K562 (cell line): ENCODE results near the gene CBX2. TPM values are rescaled to one million over a fixed set of nuclear protein-coding genes. Genes with fewer than 3 reads are reported as not detected.
A peak's percentile ranks its signal among the peaks of the same experiment; 100 is the strongest.

Source experiments
- ATF3 ChIP-seq, 2 experiments: fragments of 450-650 bp in 1 of 2; sonication (generic) in 1 of 2; formaldehyde crosslinking in 1 of 2; IDR thresholded peaks in 1 of 2; conservative IDR thresholded peaks in 1 of 2; 2 replicates each; pipeline versions ENCODE4 v1.6.1 to v1.8.1; 2016 to 2023; ENCODE audit warnings: mild to moderate bottlenecking in 2 of 2, moderate library complexity in 2 of 2, inconsistent platforms in 1 of 2, missing genetic modification reagents in 1 of 2
- CBX1 ChIP-seq: sonication (generic); IDR thresholded peaks from 2 replicates; pipeline ENCODE4 v1.6.1; 2016; ENCODE audit warnings: antibody characterized with exemption, low read depth, mild to moderate bottlenecking
- CEBPG ChIP-seq, 3 experiments: fragments of 200-800 bp in 1 of 3; sonication (Bioruptor generic) in 1 of 3; sonication (generic) in 1 of 3; formaldehyde crosslinking in 1 of 3; IDR thresholded peaks in 2 of 3; conservative IDR thresholded peaks in 1 of 3; 2 replicates each; pipeline versions ENCODE4 v1.6.1 to v1.8.0; 2016 to 2022; ENCODE audit warnings: missing compliant biosample characterization in 2 of 3, missing genetic modification characterization in 2 of 3, mild to moderate bottlenecking in 1 of 3, missing genetic modification reagents in 1 of 3
- CXXC5 ChIP-seq: fragments of 250-450 bp; sonication (Bioruptor Pico); IDR thresholded peaks from 2 replicates; pipeline ENCODE4 v1.8.0; 2022; ENCODE audit warnings: inconsistent platforms, mild to moderate bottlenecking, moderate library complexity
- FOXK2 ChIP-seq, 2 experiments: fragments of 450-650 bp; IDR thresholded peaks in 1 of 2; conservative IDR thresholded peaks in 1 of 2; 2 replicates each; pipeline ENCODE4 v1.6.1; 2016; ENCODE audit warnings: low read depth in 2 of 2, mild to moderate bottlenecking in 1 of 2
- GTF2E2 ChIP-seq: fragments of 200-800 bp; sonication (Bioruptor generic); IDR thresholded peaks from 2 replicates; pipeline ENCODE4 v1.6.1; 2016; ENCODE audit warnings: missing genetic modification characterization, missing compliant biosample characterization
- HOMEZ ChIP-seq: fragments of 250-450 bp; sonication (Bioruptor Pico); IDR thresholded peaks from 2 replicates; pipeline ENCODE4 v1.4.0; 2020; ENCODE audit warnings: mild to moderate bottlenecking, moderate library complexity
- KDM1A ChIP-seq, 2 experiments: fragments of 450-650 bp; IDR thresholded peaks; 2 replicates each; pipeline ENCODE4 v1.6.1; 2016; ENCODE audit warnings: mild to moderate bottlenecking in 2 of 2
- MLLT1 ChIP-seq, 2 experiments: fragments of 450-650 bp; IDR thresholded peaks; 2 replicates each; pipeline ENCODE4 v1.6.1; 2016
- MTA3 ChIP-seq: fragments of 450-650 bp; formaldehyde crosslinking; IDR thresholded peaks from 2 replicates; pipeline ENCODE4 v1.6.1; 2017; ENCODE audit warnings: mild to moderate bottlenecking, borderline replicate concordance
- NCOA2 ChIP-seq, 2 experiments: fragments of 450-650 bp; IDR thresholded peaks; 2 replicates each; pipeline ENCODE4 v1.6.1; 2018; ENCODE audit warnings: mild to moderate bottlenecking in 2 of 2, moderate library complexity in 1 of 2; ENCODE audit not compliant: partially characterized antibody in 2 of 2
- PCBP1 ChIP-seq: fragments of 200-400 bp; formaldehyde crosslinking; IDR thresholded peaks from 2 replicates; pipeline ENCODE4 v1.6.1; 2018; ENCODE audit warnings: mild to moderate bottlenecking, low read depth, low read length; ENCODE audit not compliant: poor library complexity, severe bottlenecking
- PHF20 ChIP-seq: fragments of 450-650 bp; IDR thresholded peaks from 2 replicates; pipeline ENCODE4 v1.6.1; 2018; ENCODE audit not compliant: partially characterized antibody
- RBFOX2 ChIP-seq: fragments of 200-400 bp; formaldehyde crosslinking; IDR thresholded peaks from 2 replicates; pipeline ENCODE4 v1.6.1; 2017; ENCODE audit warnings: low read depth, mild to moderate bottlenecking, low read length, moderate library complexity
- RFX1 ChIP-seq: fragments of 450-650 bp; IDR thresholded peaks from 2 replicates; pipeline ENCODE4 v1.6.1; 2016; ENCODE audit warnings: mild to moderate bottlenecking, moderate library complexity
- SETDB1 ChIP-seq: IDR thresholded peaks from one replicate; pipeline ENCODE4 v1.6.1; 2012; ENCODE audit warnings: low read length, control low read depth, inconsistent platforms
- SMARCC2 ChIP-seq: fragments of 450-650 bp; IDR thresholded peaks from 2 replicates; pipeline ENCODE4 v1.6.1; 2017; ENCODE audit warnings: antibody characterized with exemption, moderate library complexity, mild to moderate bottlenecking, low read depth
- SNIP1 ChIP-seq: fragments of 450-650 bp; IDR thresholded peaks from 2 replicates; pipeline ENCODE4 v1.7.1; 2017; ENCODE audit warnings: low read depth, mild to moderate bottlenecking
- THRAP3 ChIP-seq: fragments of 450-650 bp; IDR thresholded peaks from 2 replicates; pipeline ENCODE4 v1.6.1; 2016; ENCODE audit warnings: mild to moderate bottlenecking, inconsistent platforms, borderline replicate concordance
- ZBTB8A ChIP-seq: fragments of 450-650 bp; IDR thresholded peaks from 2 replicates; pipeline ENCODE4 v1.6.1; 2018; ENCODE audit warnings: mild to moderate bottlenecking, moderate library complexity; ENCODE audit not compliant: partially characterized antibody
- ZNF436 ChIP-seq: fragments of 250-450, 450-650 bp; sonication (Bioruptor Pico); formaldehyde crosslinking; IDR thresholded peaks from 2 replicates; pipeline ENCODE4 v1.7.0; 2020; ENCODE audit warnings: mild to moderate bottlenecking
- ZNF766 ChIP-seq: fragments of 200-800 bp; sonication (Bioruptor generic); conservative IDR thresholded peaks from 2 replicates; pipeline ENCODE4 v1.6.1; 2016; ENCODE audit warnings: missing genetic modification characterization, missing compliant biosample characterization
- polyA plus RNA-seq, 8 experiments: library from polyadenylated mRNA; depleted of rRNA in 4 of 8; stranded (reverse) in 5 of 8; unstranded in 3 of 8; fragments of >200 nt; fragmentation: Nextera tagmentation in 2 of 8; fragmentation: Illumina TruSeq in 1 of 8; extraction: Ambion mirVana in 2 of 8; extraction: Trizol in 1 of 8; gene quantifications; 2 replicates each; pipeline versions ENCODE4 v1.2.1 to v1.2.3, GENCODE V29; 2011 to 2014; ENCODE audit warnings: inconsistent platforms in 1 of 8, missing spikeins in 1 of 8
- total RNA-seq, 7 experiments: library from RNA; depleted of rRNA in 6 of 7; stranded (reverse); fragments of >200 nt in 6 of 7; fragmentation: Illumina TruSeq in 2 of 7; extraction: Trizol in 2 of 7; gene quantifications; 2 replicates each; pipeline versions ENCODE4 v1.2.1 to v1.2.3, GENCODE V29; 2011 to 2021; ENCODE audit warnings: low replicate concordance in 1 of 7

Gene CBX2
- total and polyA plus RNA-seq, 9 of the 15 experiments (the other 6 are each of a cell fraction or from before 2014, with no cell fraction given): 0.66 to 26.9 (median 13.9) TPM

GRCh38 chr17:79834565-79835469 is 56.9 kb downstream of the CBX2 start (continued):
- no peak for TF ChIP-seq CEBPG (CRISPR knock-in tag; IDR thresholded peaks at IDR 0.05)
- TF ChIP-seq CEBPG (tag; conservative IDR thresholded peaks at IDR 0.05 in 1 of 2, IDR thresholded peaks at IDR 0.05 in 1 of 2): no peak
- no peak for TF ChIP-seq RFX1
- TF ChIP-seq MTA3: peak; percentile 32
- TF ChIP-seq NCOA2 (IDR thresholded peaks at IDR 0.05; ENCODE audit: partially characterized antibody in 2 of 2): no peak
- no peak for TF ChIP-seq PHF20
- no peak for TF ChIP-seq ZBTB8A
- TF ChIP-seq MLLT1 (IDR thresholded peaks at IDR 0.05): peak; percentile 5 to 96; a peak in 2 of 4 replicates
- TF ChIP-seq RBFOX2: peak; percentile 83
- TF ChIP-seq ZNF766 (CRISPR knock-in tag): no peak
- 0 out of 2 replicates have a peak, but pooled peaks have one; percentile 23 for TF ChIP-seq CXXC5 (CRISPR knock-in tag)
- TF ChIP-seq SETDB1: no peak
- no peak for TF ChIP-seq ATF3 (IDR thresholded peaks at IDR 0.05)
- TF ChIP-seq ATF3 (CRISPR knock-in tag; conservative IDR thresholded peaks at IDR 0.05): peak; percentile 49; the same call in 1 of the 2 replicates
- no peak for TF ChIP-seq GTF2E2 (tag)
- TF ChIP-seq PCBP1: no peak
- no peak for TF ChIP-seq KDM1A (IDR thresholded peaks at IDR 0.05)
- no peak for TF ChIP-seq SNIP1
- TF ChIP-seq THRAP3: peak; percentile 92; the same call in 1 of the 2 replicates
- TF ChIP-seq HOMEZ (CRISPR knock-in tag): peak; percentile 48; the same call in 1 of the 2 replicates
- TF ChIP-seq CBX1: 0 out of 2 replicates have a peak, but pooled peaks have one; percentile 43
- no peak for TF ChIP-seq ZNF436 (CRISPR knock-in tag)
- TF ChIP-seq SMARCC2: no peak
- no peak for TF ChIP-seq FOXK2 (conservative IDR thresholded peaks at IDR 0.05 in 1 of 2, IDR thresholded peaks at IDR 0.05 in 1 of 2; ENCODE audit: low read depth in 2 of 2)
